CD4-positive, alpha-beta T cell (primary cell): ENCODE measurements around the gene GIMAP5. TPM values are rescaled to one million over a fixed set of nuclear protein-coding genes. Genes with fewer than 3 reads are reported as not detected.

ENCODE experiments used
- ATAC-seq: fragments of 200-7000 bp; cut with Tn5 transposase; one replicate; pipeline ENCODE4 v1.10.0; 2022; ENCODE audit warnings: mild to moderate bottlenecking; ENCODE audit not compliant: poor library complexity
- CTCF ChIA-PET: fragments of 350-600 bp; sonication (Branson Sonifier 250); formaldehyde crosslinking; loops from one replicate; lab custom pipeline; 2021; ENCODE audit warnings: antibody characterized with exemption, inconsistent platforms; lab: Charles Lee
- POLR2A ChIA-PET: fragments of 350-600 bp; sonication (Branson Sonifier 250); formaldehyde crosslinking; loops from one replicate; lab custom pipeline; 2021; ENCODE audit warnings: antibody characterized with exemption, inconsistent platforms; lab: Charles Lee
- DNase-seq, 14 experiments: peaks; one replicate each; pipeline ENCODE4 v3.0.0-alpha.2; 2013 to 2020; ENCODE audit warnings: mixed read lengths in 2 of 14
- H3K27ac ChIP-seq, 2 donors: one replicate each; pipeline versions ENCODE4 v1.5.1 to v1.7.0; 2013; ENCODE audit warnings: low read length in 2 of 2, low read depth in 1 of 2, mild to moderate bottlenecking in 1 of 2
- H3K27me3 ChIP-seq, 2 experiments: 1 replicate in 1 of 2; 2 replicates in 1 of 2; pipeline versions ENCODE4 v1.6.1 to v1.7.0; 2013; ENCODE audit warnings: low read length in 2 of 2, control low read depth in 1 of 2, mild to moderate bottlenecking in 1 of 2, moderate library complexity in 1 of 2; ENCODE audit not compliant: insufficient read depth in 2 of 2, control insufficient read depth in 1 of 2
- H3K36me3 ChIP-seq: one replicate; pipeline ENCODE4 v1.6.1; 2013; ENCODE audit warnings: low read length, control low read depth; ENCODE audit not compliant: insufficient read depth
- H3K4me1 ChIP-seq: one replicate; pipeline ENCODE4 v1.6.1; 2013; ENCODE audit warnings: low read length, control low read depth; ENCODE audit not compliant: insufficient read depth
- H3K4me3 ChIP-seq: one replicate; pipeline ENCODE4 v1.5.1; 2013; ENCODE audit warnings: mild to moderate bottlenecking, low read length, moderate library complexity
- H3K9me3 ChIP-seq, 2 experiments: 1 replicate in 1 of 2; 2 replicates in 1 of 2; pipeline versions ENCODE4 v1.6.1 to v1.7.0; 2013; ENCODE audit warnings: low read length in 2 of 2, mild to moderate bottlenecking in 2 of 2, control low read depth in 1 of 2, moderate library complexity in 1 of 2; ENCODE audit not compliant: control insufficient read depth in 1 of 2, insufficient read depth in 1 of 2
- H3K27ac Mint-ChIP-seq: one replicate; pipeline ENCODE4 v1.8.0; 2020; ENCODE audit warnings: mixed read lengths
- H3K27me3 Mint-ChIP-seq: one replicate; pipeline ENCODE4 v1.8.0; 2021; ENCODE audit warnings: mixed read lengths
- H3K36me3 Mint-ChIP-seq: one replicate; pipeline ENCODE4 v1.8.0; 2021; ENCODE audit warnings: low read depth, mixed read lengths
- H3K4me1 Mint-ChIP-seq: one replicate; pipeline ENCODE4 v1.8.0; 2021; ENCODE audit warnings: low read depth, mixed read lengths
- H3K4me3 Mint-ChIP-seq: one replicate; pipeline ENCODE4 v1.8.0; 2020; ENCODE audit warnings: mild to moderate bottlenecking, mixed read lengths
- H3K9me3 Mint-ChIP-seq: one replicate; pipeline ENCODE4 v1.8.0; 2020; ENCODE audit warnings: mixed read lengths
- intact Hi-C, 2 experiments: fragments of 100-400 bp; cut with DNase I in 1 of 2; cut with micrococcal nuclease in 1 of 2; formaldehyde crosslinking; loops; one replicate each; pipeline versions ENCODE4 v1.15.1 to v1.9.0; 2023 to 2025; cut with DNase I, micrococcal nuclease
- total RNA-seq, 174 experiments: library from RNA in 2 of 174; stranded (reverse) in 2 of 174; gene quantifications; one replicate each; pipeline ENCODE4 v1.2.3 and lab custom pipeline; 2021 to 2026
- TF ChIP-seq, protein P1 (sequence below): fragments of 200-600 bp; IDR thresholded peaks from one replicate; pipeline ENCODE4 v1.8.0; 2022; ENCODE audit warnings: antibody characterized with exemption, mild to moderate bottlenecking

The GIMAP5 gene
- total RNA-seq, 2 experiments from 2014 or later = 31.3 to 35.2 TPM

- DNase-seq (no peak), ATAC-seq (no peak)
- Histone ChIP-seq H3K27ac (no peak overlapping the region), H3K4me1 (peaks cover 6% of the 10 kb centered on the region), H3K36me3 (no peaks in the 10 kb centered on the region), H3K9me3 (no peaks in the 10 kb centered on the region), H3K27me3 (peaks cover 0 to 3% of the 10 kb centered on the region in 2 experiments), H3K4me3 (no peak overlapping the region)
- intact Hi-C loops = no loop called here
- H3K36me3 Mint-ChIP-seq = no peaks in the 10 kb centered on the region
- H3K4me3 Mint-ChIP-seq = no peak overlapping the region
- TF ChIP-seq, protein P1, sequence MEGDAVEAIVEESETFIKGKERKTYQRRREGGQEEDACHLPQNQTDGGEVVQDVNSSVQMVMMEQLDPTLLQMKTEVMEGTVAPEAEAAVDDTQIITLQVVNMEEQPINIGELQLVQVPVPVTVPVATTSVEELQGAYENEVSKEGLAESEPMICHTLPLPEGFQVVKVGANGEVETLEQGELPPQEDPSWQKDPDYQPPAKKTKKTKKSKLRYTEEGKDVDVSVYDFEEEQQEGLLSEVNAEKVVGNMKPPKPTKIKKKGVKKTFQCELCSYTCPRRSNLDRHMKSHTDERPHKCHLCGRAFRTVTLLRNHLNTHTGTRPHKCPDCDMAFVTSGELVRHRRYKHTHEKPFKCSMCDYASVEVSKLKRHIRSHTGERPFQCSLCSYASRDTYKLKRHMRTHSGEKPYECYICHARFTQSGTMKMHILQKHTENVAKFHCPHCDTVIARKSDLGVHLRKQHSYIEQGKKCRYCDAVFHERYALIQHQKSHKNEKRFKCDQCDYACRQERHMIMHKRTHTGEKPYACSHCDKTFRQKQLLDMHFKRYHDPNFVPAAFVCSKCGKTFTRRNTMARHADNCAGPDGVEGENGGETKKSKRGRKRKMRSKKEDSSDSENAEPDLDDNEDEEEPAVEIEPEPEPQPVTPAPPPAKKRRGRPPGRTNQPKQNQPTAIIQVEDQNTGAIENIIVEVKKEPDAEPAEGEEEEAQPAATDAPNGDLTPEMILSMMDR = no peak
- CTCF ChIA-PET = interaction anchor here (0.9 kb wide), 1 partner anchor 10 kb away, joined by 3 read pairs; no protein-coding TSS in a partner anchor
- peaks cover 5% of the 10 kb centered on the region for H3K4me1 Mint-ChIP-seq
- peaks cover 10% of the 10 kb centered on the region for H3K27me3 Mint-ChIP-seq
- no peak overlapping the region for H3K27ac Mint-ChIP-seq
- no peaks in the 10 kb centered on the region for H3K9me3 Mint-ChIP-seq
- POLR2A ChIA-PET = no interaction called here
Measured at GRCh38 chr7:150781961-150782360, 44.7 kb downstream of the GIMAP5 start.

DNA sequence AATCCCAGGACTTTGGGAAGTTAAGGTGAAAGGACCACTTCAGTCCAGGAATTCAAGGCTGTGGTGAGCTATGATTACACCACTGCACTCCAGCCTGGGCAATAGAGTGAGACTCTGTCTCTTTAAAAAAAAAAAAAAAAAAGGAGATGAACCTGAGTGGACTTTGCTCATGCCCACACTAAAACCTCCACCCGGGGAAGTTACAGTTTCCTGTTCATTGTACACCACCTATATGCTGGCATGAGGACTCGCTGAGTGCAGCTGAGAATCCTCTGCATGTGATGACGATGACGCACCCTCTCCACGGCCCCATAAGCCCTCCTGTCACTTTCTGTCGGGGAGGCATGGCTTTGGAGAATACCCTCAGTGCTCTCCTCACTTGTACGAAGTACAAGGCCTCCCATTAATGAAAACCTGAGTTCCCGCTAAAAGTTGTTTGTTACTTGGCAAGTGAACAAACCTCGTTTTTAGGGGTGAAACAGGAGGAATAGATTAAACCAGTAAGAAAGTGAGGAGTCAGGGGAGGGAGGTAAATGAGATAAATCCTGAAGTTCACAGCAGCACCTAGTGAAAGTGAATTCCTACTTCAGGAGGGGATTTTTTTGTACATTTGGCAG is 47.0 kb downstream of the GIMAP5 start:
- CTCF ChIA-PET = no interaction called here
- no peak overlapping the region for H3K27ac Mint-ChIP-seq
- no peak overlapping the region for H3K27ac ChIP-seq
- no peak overlapping the region for H3K4me3 ChIP-seq
- H3K9me3 Mint-ChIP-seq = no peaks in the 10 kb centered on the region
- ATAC-seq = no peak
- intact Hi-C loops = no loop called here
- peak in 2 of 14 experiments; percentile 49 to 61 for DNase-seq
- H3K27me3 ChIP-seq = peaks cover 0 to 3% of the 10 kb centered on the region in 2 experiments
- H3K9me3 ChIP-seq = no peaks in the 10 kb centered on the region
- H3K4me1 ChIP-seq = no peaks in the 10 kb centered on the region
- H3K4me3 Mint-ChIP-seq = no peak overlapping the region
- TF ChIP-seq, protein P1 = no peak
- H3K36me3 Mint-ChIP-seq = no peaks in the 10 kb centered on the region
- peaks cover 10% of the 10 kb centered on the region for H3K27me3 Mint-ChIP-seq
- POLR2A ChIA-PET = no interaction called here
- H3K4me1 Mint-ChIP-seq = no peaks in the 10 kb centered on the region
- H3K36me3 ChIP-seq = no peaks in the 10 kb centered on the region

DNA sequence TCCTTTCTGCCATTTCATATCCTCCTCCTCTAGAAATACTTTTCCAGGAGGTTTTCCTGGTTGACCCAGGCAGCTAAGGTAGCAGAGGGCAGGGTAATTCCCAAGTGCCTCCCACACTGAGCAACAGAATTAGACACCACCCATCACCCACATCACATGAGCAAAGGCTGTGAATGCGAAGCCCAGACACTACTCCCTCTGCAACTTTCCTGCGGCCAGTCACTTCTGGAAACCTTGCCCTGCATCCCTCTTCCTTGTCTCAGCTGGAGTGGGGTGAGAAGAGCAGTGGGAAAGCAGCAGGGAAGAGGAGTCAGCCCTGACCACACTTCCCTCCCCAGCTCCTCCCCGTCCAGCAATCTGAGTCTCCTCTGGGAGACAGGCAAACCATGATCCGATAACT is 47.7 kb downstream of the GIMAP5 start:
- POLR2A ChIA-PET = no interaction called here
- Histone ChIP-seq H3K36me3 (no peaks in the 10 kb centered on the region), H3K27ac (no peak overlapping the region), H3K9me3 (no peaks in the 10 kb centered on the region), H3K27me3 (peaks cover 0 to 3% of the 10 kb centered on the region in 2 experiments), H3K4me3 (no peak overlapping the region), H3K4me1 (no peaks in the 10 kb centered on the region)
- intact Hi-C loops = no loop called here
- no peaks in the 10 kb centered on the region for H3K36me3 Mint-ChIP-seq
- no peak overlapping the region for H3K4me3 Mint-ChIP-seq
- H3K27me3 Mint-ChIP-seq = peaks cover 10% of the 10 kb centered on the region
- H3K9me3 Mint-ChIP-seq = no peaks in the 10 kb centered on the region
- ATAC-seq (no peak), DNase-seq (peak in 1 of 14 experiments; percentile 37)
- no peaks in the 10 kb centered on the region for H3K4me1 Mint-ChIP-seq
- TF ChIP-seq, protein P1 = no peak
- CTCF ChIA-PET = no interaction called here
- H3K27ac Mint-ChIP-seq = no peak overlapping the region
